ENCODE measurements around the gene CFAP20DC. TPM values are rescaled to one million over a fixed set of nuclear protein-coding genes. Genes with fewer than 3 reads are reported as not detected.

CFAP20DC gene
- total RNA-seq, 1 experiment from 2014 or later: 2.9 TPM

- CTCF ChIA-PET: no interaction called here
- Histone ChIP-seq H4K20me1 (ENCODE audit: insufficient read depth) (no peaks in the 10 kb centered on the region), H2AFZ (ENCODE audit: low read depth, low read length, poor library complexity, severe bottlenecking) (no peak overlapping the region), H3K9me3 (ENCODE audit: control insufficient read depth in 1 of 2, insufficient read depth in 1 of 2, low read depth in 1 of 2, low read length in 2 of 2) (no peaks in the 10 kb centered on the region), H3K9me2 (ENCODE audit: insufficient read depth) (no peaks in the 10 kb centered on the region), H3K4me3 (replicated peaks in 1 of 2; ENCODE audit: low read depth in 1 of 2, low read length in 2 of 2) (no peak overlapping the region), H3K36me3 (ENCODE audit: control insufficient read depth in 1 of 2, insufficient read depth in 2 of 2, low read length in 2 of 2) (no peaks in the 10 kb centered on the region), H3K4me2 (ENCODE audit: low read length) (peak overlapping the region; percentile 12), H3K27me3 (ENCODE audit: insufficient read depth, low read length) (no peaks in the 10 kb centered on the region), H3K27ac (ENCODE audit: low read depth, low read length) (no peak overlapping the region), H3K9ac (ENCODE audit: low read length) (no peak overlapping the region), H3K4me1 (ENCODE audit: control insufficient read depth in 1 of 2, insufficient read depth in 2 of 2, low read length in 2 of 2) (peaks cover 0 to 11% of the 10 kb centered on the region in 2 experiments; a peak in 2 of 4 replicates), H3K79me2 (ENCODE audit: insufficient read depth, low read length) (no peaks in the 10 kb centered on the region)
- TF ChIP-seq JUND (IDR thresholded peaks at IDR 0.05): no peak
- peak; percentile 18; the same call in 1 of the 2 replicates for TF ChIP-seq FOSL1 (IDR thresholded peaks at IDR 0.05; ENCODE audit: low read depth)
- TF ChIP-seq CEBPB (IDR thresholded peaks at IDR 0.05; ENCODE audit: low read depth): no peak
- BruUV-seq (replicated peaks): no TSS peak
- no peak for ATAC-seq
- RAD21 ChIA-PET (ENCODE audit: low non-redundant PET in 1 of 2, low total read pairs in 2 of 2, uncharacterized antibody in 2 of 2, unreplicated experiment in 2 of 2): no interaction called here
- POLR2A ChIA-PET: no interaction called here
- intact Hi-C loops (cut with micrococcal nuclease): no loop called here
- DNase-seq (ENCODE audit: low read depth, low spot score): no peak
Observed at GRCh38 chr3:58989163-58989562, 60.7 kb downstream of the CFAP20DC start.

GRCh38 chr3:58988041-58988440 is 61.8 kb downstream of the CFAP20DC start:
- Histone ChIP-seq H3K9me3 (ENCODE audit: control insufficient read depth in 1 of 2, insufficient read depth in 1 of 2, low read depth in 1 of 2, low read length in 2 of 2) (no peaks in the 10 kb centered on the region), H3K27ac (ENCODE audit: low read depth, low read length) (no peak overlapping the region), H3K9ac (ENCODE audit: low read length) (no peak overlapping the region), H3K79me2 (ENCODE audit: insufficient read depth, low read length) (no peaks in the 10 kb centered on the region), H2AFZ (ENCODE audit: low read depth, low read length, poor library complexity, severe bottlenecking) (no peak overlapping the region), H4K20me1 (ENCODE audit: insufficient read depth) (no peaks in the 10 kb centered on the region), H3K9me2 (ENCODE audit: insufficient read depth) (no peaks in the 10 kb centered on the region), H3K4me3 (replicated peaks in 1 of 2; ENCODE audit: low read depth in 1 of 2, low read length in 2 of 2) (no peak overlapping the region), H3K36me3 (ENCODE audit: control insufficient read depth in 1 of 2, insufficient read depth in 2 of 2, low read length in 2 of 2) (no peaks in the 10 kb centered on the region), H3K4me1 (ENCODE audit: control insufficient read depth in 1 of 2, insufficient read depth in 2 of 2, low read length in 2 of 2) (peaks cover 0 to 11% of the 10 kb centered on the region in 2 experiments; a peak in 2 of 4 replicates), H3K4me2 (ENCODE audit: low read length) (no peak overlapping the region), H3K27me3 (ENCODE audit: insufficient read depth, low read length) (no peaks in the 10 kb centered on the region)
- no peak for ATAC-seq
- ChIA-PET POLR2A (no interaction called here), RAD21 (ENCODE audit: low non-redundant PET in 1 of 2, low total read pairs in 2 of 2, uncharacterized antibody in 2 of 2, unreplicated experiment in 2 of 2) (no interaction called here), CTCF (no interaction called here)
- no TSS peak for BruUV-seq (replicated peaks)
- intact Hi-C loops (cut with micrococcal nuclease): no loop called here
- TF ChIP-seq SRF (IDR thresholded peaks at IDR 0.05; ENCODE audit: low read depth) (no peak), CTCF (IDR thresholded peaks at IDR 0.05 in 2 of 3, conservative IDR thresholded peaks at IDR 0.05 in 1 of 3; ENCODE audit: borderline replicate concordance in 1 of 3, insufficient read depth in 1 of 3, low read depth in 2 of 3, low read length in 2 of 3) (no peak), SP1 (IDR thresholded peaks at IDR 0.05; ENCODE audit: low read depth) (no peak), EGR1 (IDR thresholded peaks at IDR 0.05; ENCODE audit: low read depth) (no peak), CBX3 (IDR thresholded peaks at IDR 0.05; ENCODE audit: low read depth) (no peak), ELF1 (IDR thresholded peaks at IDR 0.05; ENCODE audit: borderline replicate concordance, low read depth) (no peak), YY1 (IDR thresholded peaks at IDR 0.05; ENCODE audit: extremely low read depth, insufficient replicate concordance, low read depth, low read length) (no peak), CEBPB (IDR thresholded peaks at IDR 0.05; ENCODE audit: low read depth) (no peak), ZNF274 (IDR thresholded peaks at IDR 0.05; ENCODE audit: low read depth, low read length) (no peak), ATF3 (IDR thresholded peaks at IDR 0.05) (no peak), JUND (IDR thresholded peaks at IDR 0.05) (no peak), POLR2AphosphoS5 (IDR thresholded peaks at IDR 0.05; ENCODE audit: low read depth, low read length) (no peak)
- DNase-seq (ENCODE audit: low read depth, low spot score): no peak

Measured in HCT116 (cell line).